Measurements from ENCODE around the gene CISH.

- no peak for TF ChIP-seq ZNF274 (IDR thresholded peaks at IDR 0.05; ENCODE audit: low read depth, low read length)
- no peak for TF ChIP-seq YY1 (IDR thresholded peaks at IDR 0.05; ENCODE audit: insufficient read depth, insufficient read length)
- TF ChIP-seq SUZ12 (IDR thresholded peaks at IDR 0.05; ENCODE audit: extremely low read depth, insufficient read depth, insufficient read length), result no peak
Observed at GRCh38 chr3:50562861-50563260, 48.7 kb downstream of the CISH start.
